HTR-8/SVneo (cell line): ENCODE measurements around the gene LPIN1.

Source experiments
- DNase-seq: peaks from one replicate; pipeline ENCODE4 v3.0.0; 2011; ENCODE audit warnings: low spot score, mixed read lengths; ENCODE audit not compliant: insufficient read length
- FAIRE-seq: peaks from 2 replicates; lab custom pipeline; 2011; peaks lifted over from hg19 to GRCh38; lab: Jason Lieb, UNC

LPIN1 gene

GRCh38 chr2:11746376-11746806, at the start of gene LPIN1:
Gene LPIN1, plus strand, starts transcription at chr2:11746632. Its CDS starts 18,910 bp downstream, at chr2:11765542.
- peak; percentile 85 for DNase-seq
- no peak for FAIRE-seq

DNA sequence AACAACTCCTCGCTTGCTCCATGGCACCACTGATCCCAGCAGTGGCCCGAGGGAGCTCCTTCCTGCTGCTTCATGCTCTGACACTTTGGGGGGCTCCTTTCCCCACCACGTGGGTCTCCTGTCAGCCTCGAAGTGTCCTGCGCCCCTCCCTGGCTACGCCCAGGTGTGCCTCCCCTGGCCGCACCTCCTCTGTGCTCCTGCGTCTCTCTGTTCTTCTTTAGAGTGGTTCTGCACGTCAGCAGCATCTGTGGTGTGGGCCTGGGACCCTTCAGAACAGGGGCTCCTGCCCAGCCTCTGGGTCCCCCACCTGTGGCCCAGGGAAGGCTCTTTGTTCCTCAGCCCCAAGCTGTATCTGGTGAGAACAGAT, 49.7 kb upstream of the LPIN1 start:
- no peak for DNase-seq

DNA sequence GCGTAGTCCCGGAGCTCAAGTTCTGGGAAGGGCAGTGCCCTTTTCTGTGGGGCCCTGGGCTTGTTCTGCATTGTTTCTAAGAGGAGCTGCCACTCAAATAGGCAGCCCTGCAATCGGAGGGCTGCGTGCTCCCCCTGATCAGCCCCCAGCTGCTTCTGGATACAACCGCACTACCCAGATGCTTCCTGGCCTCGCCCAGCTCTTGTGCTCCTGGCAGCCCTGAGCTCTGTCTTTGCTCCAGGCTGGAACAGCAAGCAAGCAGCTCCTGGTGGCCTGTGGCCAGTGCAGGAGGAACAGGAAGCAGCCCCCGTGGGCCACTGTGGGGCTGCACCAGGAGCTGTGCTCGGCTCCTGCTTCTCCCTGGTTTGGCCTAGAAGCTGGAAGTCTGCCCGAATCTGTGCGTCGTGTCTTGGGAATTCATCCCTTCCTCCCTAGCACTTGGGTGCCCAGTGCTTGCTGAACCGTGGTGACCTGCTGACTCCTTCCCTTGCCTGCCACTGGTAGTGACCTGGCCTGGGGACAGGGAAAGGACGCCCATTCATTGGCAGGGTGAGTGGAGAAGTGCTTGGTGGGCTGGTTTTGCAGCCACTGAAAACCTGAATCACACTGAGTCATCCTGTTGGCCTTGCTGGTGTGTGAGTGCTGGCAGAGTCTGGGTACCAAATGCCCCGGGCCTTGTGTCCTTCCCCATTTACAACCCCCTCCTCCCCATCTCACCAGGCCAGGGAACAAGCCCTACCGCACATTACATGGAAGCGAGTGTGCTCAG, 49.1 kb upstream of the LPIN1 start:
- FAIRE-seq (peak; percentile 48), DNase-seq (peak; percentile 51)

More for the DNA sequence above, 49.7 kb upstream of the LPIN1 start:
- FAIRE-seq = no peak

DNA sequence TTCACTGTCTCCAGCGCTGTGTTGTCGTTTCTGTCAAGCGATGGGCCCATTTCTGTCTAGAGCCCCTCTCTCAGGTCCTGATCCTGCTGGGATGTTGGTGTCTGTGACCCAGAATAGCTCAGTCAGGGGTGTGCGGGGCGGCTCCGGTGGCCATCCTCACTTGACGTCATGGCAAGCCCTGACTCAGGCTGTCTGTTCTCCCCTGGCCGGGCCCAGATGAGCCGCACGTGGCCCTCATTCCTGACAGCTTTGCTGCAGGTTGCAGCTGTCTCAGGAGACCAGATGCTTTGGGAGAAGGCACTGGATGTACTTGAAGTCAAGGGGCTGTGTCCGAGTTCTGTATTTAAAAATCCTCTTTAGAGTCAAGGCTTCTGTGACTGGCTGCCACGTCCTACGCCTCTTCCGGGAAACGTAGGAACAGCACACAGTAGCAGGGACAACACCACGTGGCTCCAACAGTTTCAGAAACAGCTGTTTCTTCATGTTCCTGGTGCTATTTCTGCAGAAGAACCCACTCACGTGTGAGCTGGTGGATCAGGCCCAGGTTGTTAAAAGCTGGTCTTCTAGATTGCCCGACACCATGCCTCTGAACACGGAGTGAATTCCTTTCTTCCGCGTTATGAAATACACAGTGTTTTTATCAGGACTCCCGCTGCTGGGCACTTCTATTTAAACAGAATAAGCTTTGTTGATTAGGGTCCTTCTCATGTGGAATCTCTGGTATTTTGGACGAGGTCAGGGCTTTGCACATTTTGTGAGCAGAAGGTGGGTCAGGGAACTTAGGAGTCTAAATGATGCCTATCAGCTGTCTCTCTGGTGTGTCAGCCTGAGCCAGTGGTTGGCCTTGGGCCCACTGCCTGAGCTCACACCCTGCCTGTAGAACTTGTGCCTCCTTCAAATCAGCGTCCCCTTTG, 48.2 kb upstream of the LPIN1 start:
- FAIRE-seq = no peak
- DNase-seq = no peak

- no peak for DNase-seq
Observed at GRCh38 chr2:11699686-11700670, 46.5 kb upstream of the LPIN1 start.

GRCh38 chr2:11701206-11701605, 45.2 kb upstream of the LPIN1 start:
- FAIRE-seq = no peak
- no peak for DNase-seq

More at GRCh38 chr2:11699686-11700670, 46.5 kb upstream of the LPIN1 start:
- no peak for FAIRE-seq

GRCh38 chr2:11701751-11702301, 44.6 kb upstream of the LPIN1 start:
- DNase-seq (no peak), FAIRE-seq (no peak)

GRCh38 chr2:11702946-11703345, 43.5 kb upstream of the LPIN1 start:
- DNase-seq = no peak
- FAIRE-seq = no peak

DNA sequence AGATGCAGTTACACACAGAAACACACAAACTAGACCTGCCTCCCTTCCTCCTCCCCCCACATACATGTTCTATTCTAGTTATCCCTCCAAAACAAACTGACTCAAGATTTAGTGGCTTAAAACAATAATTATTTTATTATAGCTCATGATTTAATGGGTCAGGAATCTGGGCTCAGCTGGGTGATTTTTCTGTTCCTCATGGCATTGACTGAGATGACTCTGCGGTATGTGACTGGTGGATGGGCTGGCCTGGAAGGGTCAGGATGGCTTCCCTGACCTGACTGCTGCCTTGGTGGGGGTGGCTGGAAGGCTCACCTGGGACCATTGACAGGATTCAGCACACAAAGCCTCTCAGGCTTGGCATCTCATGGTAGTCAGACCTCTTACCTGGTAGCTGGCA, 42.7 kb upstream of the LPIN1 start:
- FAIRE-seq (no peak), DNase-seq (no peak)

DNA sequence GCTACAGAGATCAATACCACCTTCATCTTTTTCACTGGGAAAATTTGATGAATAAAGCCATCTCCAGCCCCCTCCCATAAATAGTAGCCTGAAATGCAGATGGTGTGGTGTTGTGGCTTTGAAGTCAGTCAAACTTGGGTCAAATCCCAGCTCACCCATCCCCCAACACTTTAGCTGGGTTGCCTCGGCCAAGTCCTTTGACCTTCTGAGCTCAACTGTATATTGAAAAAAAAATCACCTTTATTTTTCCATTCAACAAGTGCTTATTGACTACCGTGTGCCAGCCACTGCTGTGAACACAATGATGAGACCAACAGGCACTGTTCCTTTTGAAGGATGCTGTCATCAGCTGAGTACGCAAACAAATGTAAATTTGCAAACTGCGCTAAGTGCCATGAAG, 41.4 kb upstream of the LPIN1 start:
- DNase-seq (no peak), FAIRE-seq (no peak)

DNA sequence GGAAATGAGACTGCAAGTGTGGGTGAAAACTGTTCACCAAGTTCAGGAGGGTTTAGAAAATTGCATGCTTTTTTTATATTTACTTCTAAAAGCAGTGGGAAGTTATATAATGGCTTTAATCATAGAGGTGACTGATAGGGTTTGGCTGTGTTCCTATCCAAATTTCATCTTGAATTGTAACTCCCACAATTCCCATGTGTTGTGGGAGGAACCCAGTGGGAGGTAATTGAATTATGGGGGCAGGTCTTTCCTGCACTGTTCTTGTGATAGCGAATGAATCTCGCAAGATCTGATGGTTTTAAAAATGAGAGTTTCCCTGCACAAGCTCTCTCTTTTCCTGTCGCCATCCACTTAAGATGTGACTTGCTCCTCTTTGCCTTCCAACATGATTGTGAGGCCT, 40.7 kb upstream of the LPIN1 start:
- DNase-seq = no peak
- FAIRE-seq = no peak

GRCh38 chr2:11708106-11708505, 38.3 kb upstream of the LPIN1 start:
- FAIRE-seq (no peak), DNase-seq (no peak)

DNA sequence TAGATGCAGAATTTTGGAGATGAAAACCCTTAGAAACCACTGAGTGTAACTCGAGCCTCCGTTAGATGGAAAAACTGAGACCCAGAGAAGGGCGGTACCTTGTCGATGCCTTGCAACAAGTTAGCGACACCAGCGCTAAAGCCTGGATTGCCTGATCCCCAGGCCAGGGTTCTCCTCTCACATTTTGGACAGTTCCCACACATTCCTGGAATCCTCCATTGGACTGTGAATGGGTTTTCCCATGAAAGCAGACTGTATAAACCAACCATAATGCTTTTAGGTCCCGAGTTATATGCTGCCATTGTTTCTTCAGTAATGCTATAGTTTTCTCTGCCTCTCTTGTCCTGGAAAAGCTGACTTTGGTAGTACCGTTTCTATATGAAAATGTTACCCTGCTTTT, 37.1 kb upstream of the LPIN1 start:
- DNase-seq (no peak), FAIRE-seq (no peak)

DNA sequence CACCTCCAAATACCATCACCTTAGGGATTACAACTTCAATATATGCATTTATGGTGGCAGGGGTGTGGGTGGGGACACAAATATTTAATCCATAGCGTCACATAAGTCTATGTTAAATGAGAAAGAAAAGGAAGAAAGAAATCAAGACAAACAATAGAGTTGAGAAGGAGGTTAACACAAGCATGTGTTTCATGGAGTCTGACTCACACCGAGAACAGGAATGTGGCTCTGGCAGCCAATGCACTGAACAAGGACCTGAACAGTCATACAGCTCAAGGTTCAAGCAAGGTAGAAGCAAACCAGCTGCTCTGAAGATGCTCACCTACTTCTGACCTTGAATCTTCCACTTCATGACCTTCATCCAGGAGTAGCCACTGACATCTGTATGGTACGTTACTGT, 36.2 kb upstream of the LPIN1 start:
- DNase-seq (peak; percentile 40), FAIRE-seq (no peak)

DNA sequence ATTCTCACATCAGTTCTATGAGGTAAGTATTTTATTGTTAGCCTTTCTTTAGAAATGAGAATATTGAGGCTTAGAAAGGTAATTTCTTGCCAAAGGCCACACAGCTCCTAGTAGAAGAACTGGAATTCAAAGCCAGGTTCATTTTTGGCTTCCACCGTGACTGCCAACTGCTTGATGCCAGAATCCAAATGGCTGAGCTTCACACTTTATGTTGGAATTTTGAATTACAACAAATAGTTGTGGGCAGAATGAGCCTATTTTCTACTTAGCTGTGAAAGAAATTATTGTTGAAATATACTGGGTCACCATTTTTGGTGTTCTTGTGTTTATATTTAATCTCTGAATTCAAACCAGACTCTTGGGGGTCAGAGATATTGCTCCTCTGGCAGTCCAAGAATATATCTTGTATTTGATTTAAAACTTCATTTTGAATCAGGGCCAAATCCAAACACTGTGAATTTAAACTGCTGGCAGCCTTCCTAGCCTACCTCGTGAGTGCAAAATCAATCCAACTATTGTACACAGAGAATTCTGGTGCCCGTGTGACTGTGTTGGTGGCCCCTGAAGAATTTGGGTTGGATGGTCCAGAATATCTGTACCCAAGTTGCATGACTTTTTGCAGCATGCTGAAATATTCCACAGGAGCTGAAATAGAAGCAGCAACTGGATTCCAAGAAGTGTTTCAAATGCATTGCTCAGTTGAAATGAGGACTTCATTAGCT, 35.6 kb upstream of the LPIN1 start:
- DNase-seq = no peak
- no peak for FAIRE-seq

DNA sequence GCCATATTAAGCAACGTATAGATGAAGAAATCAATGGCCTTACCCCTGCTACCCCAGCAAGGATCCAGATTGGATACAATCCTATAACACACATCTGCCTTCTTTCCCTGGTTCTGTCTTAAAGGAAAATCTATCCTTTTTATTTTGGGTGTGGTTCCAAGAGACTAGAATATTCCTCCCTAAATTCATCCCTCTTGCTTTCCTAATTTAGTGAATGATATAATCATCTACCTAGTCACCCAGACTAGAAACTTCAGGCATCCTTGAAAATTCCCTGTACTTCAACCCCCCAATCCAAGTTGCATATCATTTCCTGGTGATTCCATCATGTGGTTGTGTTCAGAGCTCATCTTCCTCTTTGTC, 35.1 kb upstream of the LPIN1 start:
- FAIRE-seq (no peak), DNase-seq (no peak)

DNA sequence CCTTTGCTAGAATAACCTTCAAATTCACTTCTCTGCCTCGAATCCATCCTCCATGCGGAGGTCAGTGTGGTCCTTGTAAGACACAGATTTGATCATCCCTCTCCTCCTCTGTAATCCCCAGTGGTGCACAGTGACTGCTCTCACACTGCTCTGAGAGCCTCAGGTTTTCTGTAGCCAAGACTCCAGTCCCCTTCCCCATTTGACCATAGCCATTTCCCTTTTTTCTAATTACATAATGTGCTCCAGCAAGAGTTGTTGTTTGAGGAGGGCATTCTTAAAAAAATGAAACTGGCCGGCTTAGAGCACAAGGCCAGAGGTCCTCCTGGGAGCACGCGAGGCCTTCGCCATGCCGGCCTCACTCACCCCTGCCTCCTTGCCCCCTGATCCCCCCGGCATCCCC, 34.7 kb upstream of the LPIN1 start:
- no peak for FAIRE-seq
- DNase-seq = no peak

GRCh38 chr2:11712866-11713265, 33.6 kb upstream of the LPIN1 start:
- DNase-seq (no peak), FAIRE-seq (no peak)

GRCh38 chr2:11713815-11714214, 32.6 kb upstream of the LPIN1 start:
- no peak for DNase-seq
- FAIRE-seq = no peak
